Esophagus squamous epithelium (tissue), 5 donors: ENCODE data around the gene DNAJC7. TPM values are rescaled to one million over a fixed set of nuclear protein-coding genes. Genes with fewer than 3 reads are reported as not detected.

Experiments used
- DNase-seq: peaks from one replicate; lab custom pipeline; 2025; lab: John Stamatoyannopoulos, UW
- H3K27ac ChIP-seq, 4 donors: fragments of 200-600 bp; sonication (generic); one replicate each; pipeline ENCODE4 v1.5.1; 2016 to 2019; ENCODE audit warnings: mild to moderate bottlenecking in 1 of 4
- H3K27me3 ChIP-seq, 4 donors: fragments of 200-600 bp; sonication (generic); 1 replicate in 3 of 4; 2 replicates in 1 of 4; pipeline versions ENCODE4 v1.5.1 to v1.6.0; 2017 to 2021; ENCODE audit warnings: antibody characterized with exemption in 1 of 4
- H3K36me3 ChIP-seq, 3 donors: fragments of 200-600 bp; sonication (generic); one replicate each; pipeline ENCODE4 v1.5.1; 2016 to 2019
- H3K4me1 ChIP-seq, 3 donors: fragments of 200-600 bp; sonication (generic); one replicate each; pipeline ENCODE4 v1.5.1; 2017 to 2019
- H3K4me3 ChIP-seq, 4 donors: fragments of 200-600 bp; sonication (generic); 1 replicate in 3 of 4; 2 replicates in 1 of 4; pipeline ENCODE4 v1.5.1; 2016 to 2019; ENCODE audit warnings: mild to moderate bottlenecking in 2 of 4, moderate library complexity in 1 of 4
- H3K9me3 ChIP-seq, 3 donors: fragments of 200-600 bp; sonication (generic); one replicate each; pipeline ENCODE4 v1.5.1; 2016 to 2019
- POLR2A ChIP-seq, 4 donors: fragments of 450-650 bp; IDR thresholded peaks; one replicate each; pipeline ENCODE4 v1.6.1; 2017; ENCODE audit warnings: antibody characterized with exemption in 4 of 4, mild to moderate bottlenecking in 4 of 4, moderate library complexity in 3 of 4
- WGBS, 2 donors: methylation state at CpG; one replicate each; pipeline ENCODE4 v1.1.5; 2018; 5-methylcytosine and 5-hydroxymethylcytosine counted together
- intact Hi-C: fragments of 100-400 bp; cut with DNase I; formaldehyde crosslinking; loops from one replicate; pipeline ENCODE4 v1.15.0; 2022
- total RNA-seq, 4 donors: library from RNA; depleted of rRNA; stranded (reverse); fragments of >200 nt; gene quantifications; one replicate each; pipeline ENCODE4 v1.1.0, GENCODE V29; 2016
- TF ChIP-seq, protein P1 (sequence below), 6 experiments: fragments of 450-650 bp in 4 of 6; fragments of 200-600 bp in 2 of 6; sonication (generic) in 2 of 6; IDR thresholded peaks; one replicate each; pipeline ENCODE4 v1.5.1; 2016 to 2019; ENCODE audit warnings: antibody characterized with exemption in 6 of 6, mild to moderate bottlenecking in 4 of 6, moderate library complexity in 4 of 6
- donor health status: DM: yes; HTN: yes; CAD: no.

DNAJC7 gene
- total RNA-seq, 4 donors from 2014 or later, result 42.6 to 82.0 (median 67.2) TPM

- TF ChIP-seq POLR2A (IDR thresholded peaks at IDR 0.05), result no peak
- TF ChIP-seq, protein P1, sequence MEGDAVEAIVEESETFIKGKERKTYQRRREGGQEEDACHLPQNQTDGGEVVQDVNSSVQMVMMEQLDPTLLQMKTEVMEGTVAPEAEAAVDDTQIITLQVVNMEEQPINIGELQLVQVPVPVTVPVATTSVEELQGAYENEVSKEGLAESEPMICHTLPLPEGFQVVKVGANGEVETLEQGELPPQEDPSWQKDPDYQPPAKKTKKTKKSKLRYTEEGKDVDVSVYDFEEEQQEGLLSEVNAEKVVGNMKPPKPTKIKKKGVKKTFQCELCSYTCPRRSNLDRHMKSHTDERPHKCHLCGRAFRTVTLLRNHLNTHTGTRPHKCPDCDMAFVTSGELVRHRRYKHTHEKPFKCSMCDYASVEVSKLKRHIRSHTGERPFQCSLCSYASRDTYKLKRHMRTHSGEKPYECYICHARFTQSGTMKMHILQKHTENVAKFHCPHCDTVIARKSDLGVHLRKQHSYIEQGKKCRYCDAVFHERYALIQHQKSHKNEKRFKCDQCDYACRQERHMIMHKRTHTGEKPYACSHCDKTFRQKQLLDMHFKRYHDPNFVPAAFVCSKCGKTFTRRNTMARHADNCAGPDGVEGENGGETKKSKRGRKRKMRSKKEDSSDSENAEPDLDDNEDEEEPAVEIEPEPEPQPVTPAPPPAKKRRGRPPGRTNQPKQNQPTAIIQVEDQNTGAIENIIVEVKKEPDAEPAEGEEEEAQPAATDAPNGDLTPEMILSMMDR (IDR thresholded peaks at IDR 0.05), result no peak
- Histone ChIP-seq H3K9me3 (no peaks in the 10 kb centered on the region), H3K4me1 (no peaks in the 10 kb centered on the region), H3K36me3 (no peaks in the 10 kb centered on the region), H3K4me3 (no peak overlapping the region), H3K27me3 (no peaks in the 10 kb centered on the region), H3K27ac (no peak overlapping the region)
- DNase-seq, result no peak
- WGBS, 2 donors, result 81 to 84% methylated on average over 3 to 5 of the region's 5 CpGs
- intact Hi-C loops, result no loop called here
These were observed 21.2 kb upstream of the DNAJC7 start for GRCh38 chr17:42038221-42038973.

- TF ChIP-seq, protein P1 (IDR thresholded peaks at IDR 0.05), result no peak
- TF ChIP-seq POLR2A (IDR thresholded peaks at IDR 0.05), result no peak
- intact Hi-C loops, result no loop called here
- 49 to 85% methylated on average over 2 to 6 of the region's 6 CpGs for WGBS, 2 donors
These were observed 16.8 kb upstream of the DNAJC7 start for GRCh38 chr17:42034059-42034458.

GRCh38 chr17:42031584-42031983, 14.3 kb upstream of the DNAJC7 start:
- no peaks in the 10 kb centered on the region for H3K9me3 ChIP-seq
- DNase-seq, result no peak
- intact Hi-C loops, result no loop called here

More at GRCh38 chr17:42034059-42034458, 16.8 kb upstream of the DNAJC7 start:
- no peak overlapping the region for H3K4me3 ChIP-seq
- H3K27ac ChIP-seq, result no peak overlapping the region
- H3K36me3 ChIP-seq, result no peaks in the 10 kb centered on the region
- no peaks in the 10 kb centered on the region for H3K9me3 ChIP-seq
- H3K27me3 ChIP-seq, result no peaks in the 10 kb centered on the region
- no peaks in the 10 kb centered on the region for H3K4me1 ChIP-seq
- no peak for DNase-seq

GRCh38 chr17:42028791-42029127, 11.5 kb upstream of the DNAJC7 start:
- H3K4me3 ChIP-seq, result no peak overlapping the region
- 77 to 82% methylated on average over 2 to 7 of the region's 7 CpGs for WGBS, 2 donors
- H3K9me3 ChIP-seq, result no peaks in the 10 kb centered on the region
- TF ChIP-seq, protein P1 (IDR thresholded peaks at IDR 0.05), result no peak
- TF ChIP-seq POLR2A (IDR thresholded peaks at IDR 0.05), result no peak
- peaks cover 14 to 19% (median 15%) of the 10 kb centered on the region in 3 donors for H3K4me1 ChIP-seq
- no peak overlapping the region for H3K27ac ChIP-seq
- DNase-seq, result no peak
- H3K36me3 ChIP-seq, result peaks cover 3 to 8% (median 7%) of the 10 kb centered on the region in 3 donors
- peaks cover 0 to 6% (median 0%) of the 10 kb centered on the region in 4 donors for H3K27me3 ChIP-seq
- intact Hi-C loops, result no loop called here

More at GRCh38 chr17:42031584-42031983, 14.3 kb upstream of the DNAJC7 start:
- Histone ChIP-seq H3K27me3 (peaks cover 0 to 6% (median 0%) of the 10 kb centered on the region in 4 donors), H3K27ac (no peak overlapping the region), H3K36me3 (no peaks in the 10 kb centered on the region), H3K4me3 (no peak overlapping the region), H3K4me1 (no peaks in the 10 kb centered on the region)
- 77 to 100% methylated on average over 1 to 3 of the region's 6 CpGs for WGBS, 2 donors
- TF ChIP-seq, protein P1 (IDR thresholded peaks at IDR 0.05), result no peak
- TF ChIP-seq POLR2A (IDR thresholded peaks at IDR 0.05), result no peak
